Panc1 (cell line): Measurements from ENCODE around the gene JAZF1. TPM values are rescaled to one million over a fixed set of nuclear protein-coding genes. Genes with fewer than 3 reads are reported as not detected.

Source experiments
- ATAC-seq: fragments of 200-7000 bp; cut with Tn5 transposase; 2 replicates; pipeline ENCODE4 v1.9.1; 2020; ENCODE audit warnings: mild to moderate bottlenecking, moderate library complexity
- BruUV-seq: library from RNA; stranded (reverse); fragments of 400-500 nt; replicated peaks from 2 replicates; lab custom pipeline; 2021; lab: Mats Ljungman, UMichigan
- CTCF ChIA-PET: fragments of 300-600 bp; sonication (Branson Sonifier 250); formaldehyde crosslinking; loops from one replicate; lab custom pipeline; 2022; ENCODE audit warnings: antibody characterized with exemption; lab: Charles Lee
- POLR2A ChIA-PET: fragments of 300-600 bp; sonication (Branson Sonifier 250); formaldehyde crosslinking; loops from one replicate; lab custom pipeline; 2022; ENCODE audit warnings: antibody characterized with exemption; lab: Charles Lee
- DNase-seq: peaks from one replicate; pipeline ENCODE4 v3.0.0-alpha.2; 2010; ENCODE audit warnings: low read depth, low spot score
- H3K27ac ChIP-seq: 2 replicates; pipeline ENCODE4 v1.5.1; 2011; ENCODE audit warnings: mild to moderate bottlenecking, low read length, inconsistent platforms
- H3K27me3 ChIP-seq: fragments of 200-500 bp; sonication (Bioruptor generic); 2 replicates; pipeline ENCODE4 v1.6.0; 2014; ENCODE audit warnings: low read length, inconsistent platforms; ENCODE audit not compliant: control insufficient read depth, insufficient read depth
- H3K36me3 ChIP-seq: fragments of 200-500 bp; sonication (Bioruptor generic); 2 replicates; pipeline ENCODE4 v1.5.1; 2014; ENCODE audit warnings: inconsistent platforms, mild to moderate bottlenecking, low read length, moderate library complexity; ENCODE audit not compliant: control insufficient read depth, insufficient read depth
- H3K4me1 ChIP-seq: 2 replicates; pipeline ENCODE4 v1.5.1; 2011; ENCODE audit warnings: inconsistent platforms, mild to moderate bottlenecking, low read length, moderate library complexity; ENCODE audit not compliant: control insufficient read depth, insufficient read depth
- H3K4me3 ChIP-seq, 2 experiments: 2 replicates each; pipeline ENCODE4 v1.5.1; 2011 to 2012; ENCODE audit warnings: low read depth in 2 of 2, low read length in 2 of 2, mild to moderate bottlenecking in 2 of 2, inconsistent platforms in 1 of 2, moderate library complexity in 1 of 2
- H3K9me3 ChIP-seq: fragments of 200-500 bp; sonication (Bioruptor generic); 2 replicates; pipeline ENCODE4 v1.5.1; 2014; ENCODE audit warnings: low read depth, mild to moderate bottlenecking, inconsistent platforms, low read length, moderate library complexity; ENCODE audit not compliant: control insufficient read depth, insufficient read depth
- POLR2AphosphoS5 ChIP-seq: IDR thresholded peaks from 2 replicates; pipeline ENCODE4 v1.6.1; 2012; ENCODE audit warnings: mild to moderate bottlenecking, low read depth, low read length, moderate library complexity
- SIN3A ChIP-seq: IDR thresholded peaks from 2 replicates; pipeline ENCODE4 v1.6.1; 2012; ENCODE audit warnings: low read depth, mild to moderate bottlenecking, low read length, moderate library complexity, borderline replicate concordance; ENCODE audit not compliant: insufficient read depth
- TCF7L2 ChIP-seq: IDR thresholded peaks from 2 replicates; pipeline ENCODE4 v1.6.1; 2011; ENCODE audit warnings: mild to moderate bottlenecking, low read depth, low read length, inconsistent platforms
- in situ Hi-C: cut with HindIII; loops from 2 replicates; pipeline ENCODE4 v1.10.0; 2016; ENCODE audit warnings: low sequenced_read_pairs, low pct_unique_long_range_greater_than_20kb
- intact Hi-C: fragments of 100-400 bp; cut with micrococcal nuclease; formaldehyde crosslinking; loops from one replicate; pipeline ENCODE4 v1.10.0; 2022; ENCODE audit not compliant: unreplicated experiment
- total RNA-seq: library from RNA; stranded (reverse); gene quantifications from one replicate; pipeline ENCODE4 v1.2.1, GENCODE V29; 2021; ENCODE audit not compliant: unreplicated experiment
- TF ChIP-seq, protein P1 (sequence below), 2 experiments: IDR thresholded peaks; 2 replicates each; pipeline ENCODE4 v1.6.1; 2011 to 2012; ENCODE audit warnings: low read depth in 2 of 2, control low read depth in 1 of 2, low read length in 1 of 2, mild to moderate bottlenecking in 1 of 2, moderate library complexity in 1 of 2; ENCODE audit not compliant: insufficient read depth in 1 of 2
- TF ChIP-seq, protein P2 (sequence below): fragments of 450-650 bp; IDR thresholded peaks from 2 replicates; pipeline ENCODE4 v1.5.1; 2017; ENCODE audit warnings: mild to moderate bottlenecking

JAZF1 gene
- total RNA-seq, 1 experiment from 2014 or later: 8.8 TPM

DNA sequence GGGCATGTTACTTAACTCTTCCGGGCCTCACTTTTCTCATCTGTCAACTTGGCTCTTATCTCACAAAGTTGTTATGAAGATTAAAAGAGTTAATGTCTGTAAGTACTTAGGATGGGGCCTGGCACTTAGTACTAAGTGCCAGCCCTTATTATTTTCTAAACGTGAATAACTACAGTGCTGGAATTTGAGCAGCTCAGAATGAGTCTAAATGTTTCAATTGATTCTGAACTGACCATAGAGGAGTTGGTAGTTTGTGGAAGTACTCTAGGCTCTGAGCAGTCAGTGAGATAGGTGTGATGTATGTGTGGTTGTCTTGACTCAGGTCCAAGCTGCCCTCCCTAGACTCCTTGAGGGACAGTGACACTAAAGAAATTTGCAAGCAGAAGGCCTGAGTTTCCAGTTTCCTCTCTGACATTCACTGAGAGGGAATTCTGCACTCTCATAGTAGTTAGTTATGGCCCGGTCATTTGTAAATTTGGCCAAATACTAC lies 18.5 kb upstream of the JAZF1 start:
- ATAC-seq (no peak), DNase-seq (no peak)
- Histone ChIP-seq H3K36me3 (no peaks in the 10 kb centered on the region), H3K4me1 (no peaks in the 10 kb centered on the region), H3K27me3 (peaks cover 10% of the 10 kb centered on the region; the same call in 1 of the 2 replicates), H3K4me3 (no peak overlapping the region), H3K9me3 (no peaks in the 10 kb centered on the region), H3K27ac (no peak overlapping the region)
- in situ Hi-C loops: no loop called here
- no TSS peak for BruUV-seq
- intact Hi-C loops: no loop called here
- TF ChIP-seq, protein P1, sequence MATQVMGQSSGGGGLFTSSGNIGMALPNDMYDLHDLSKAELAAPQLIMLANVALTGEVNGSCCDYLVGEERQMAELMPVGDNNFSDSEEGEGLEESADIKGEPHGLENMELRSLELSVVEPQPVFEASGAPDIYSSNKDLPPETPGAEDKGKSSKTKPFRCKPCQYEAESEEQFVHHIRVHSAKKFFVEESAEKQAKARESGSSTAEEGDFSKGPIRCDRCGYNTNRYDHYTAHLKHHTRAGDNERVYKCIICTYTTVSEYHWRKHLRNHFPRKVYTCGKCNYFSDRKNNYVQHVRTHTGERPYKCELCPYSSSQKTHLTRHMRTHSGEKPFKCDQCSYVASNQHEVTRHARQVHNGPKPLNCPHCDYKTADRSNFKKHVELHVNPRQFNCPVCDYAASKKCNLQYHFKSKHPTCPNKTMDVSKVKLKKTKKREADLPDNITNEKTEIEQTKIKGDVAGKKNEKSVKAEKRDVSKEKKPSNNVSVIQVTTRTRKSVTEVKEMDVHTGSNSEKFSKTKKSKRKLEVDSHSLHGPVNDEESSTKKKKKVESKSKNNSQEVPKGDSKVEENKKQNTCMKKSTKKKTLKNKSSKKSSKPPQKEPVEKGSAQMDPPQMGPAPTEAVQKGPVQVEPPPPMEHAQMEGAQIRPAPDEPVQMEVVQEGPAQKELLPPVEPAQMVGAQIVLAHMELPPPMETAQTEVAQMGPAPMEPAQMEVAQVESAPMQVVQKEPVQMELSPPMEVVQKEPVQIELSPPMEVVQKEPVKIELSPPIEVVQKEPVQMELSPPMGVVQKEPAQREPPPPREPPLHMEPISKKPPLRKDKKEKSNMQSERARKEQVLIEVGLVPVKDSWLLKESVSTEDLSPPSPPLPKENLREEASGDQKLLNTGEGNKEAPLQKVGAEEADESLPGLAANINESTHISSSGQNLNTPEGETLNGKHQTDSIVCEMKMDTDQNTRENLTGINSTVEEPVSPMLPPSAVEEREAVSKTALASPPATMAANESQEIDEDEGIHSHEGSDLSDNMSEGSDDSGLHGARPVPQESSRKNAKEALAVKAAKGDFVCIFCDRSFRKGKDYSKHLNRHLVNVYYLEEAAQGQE (IDR thresholded peaks at IDR 0.05; ENCODE audit: insufficient read depth in 1 of 2, low read depth in 2 of 2, low read length in 1 of 2): no peak
- TF ChIP-seq, protein P2, sequence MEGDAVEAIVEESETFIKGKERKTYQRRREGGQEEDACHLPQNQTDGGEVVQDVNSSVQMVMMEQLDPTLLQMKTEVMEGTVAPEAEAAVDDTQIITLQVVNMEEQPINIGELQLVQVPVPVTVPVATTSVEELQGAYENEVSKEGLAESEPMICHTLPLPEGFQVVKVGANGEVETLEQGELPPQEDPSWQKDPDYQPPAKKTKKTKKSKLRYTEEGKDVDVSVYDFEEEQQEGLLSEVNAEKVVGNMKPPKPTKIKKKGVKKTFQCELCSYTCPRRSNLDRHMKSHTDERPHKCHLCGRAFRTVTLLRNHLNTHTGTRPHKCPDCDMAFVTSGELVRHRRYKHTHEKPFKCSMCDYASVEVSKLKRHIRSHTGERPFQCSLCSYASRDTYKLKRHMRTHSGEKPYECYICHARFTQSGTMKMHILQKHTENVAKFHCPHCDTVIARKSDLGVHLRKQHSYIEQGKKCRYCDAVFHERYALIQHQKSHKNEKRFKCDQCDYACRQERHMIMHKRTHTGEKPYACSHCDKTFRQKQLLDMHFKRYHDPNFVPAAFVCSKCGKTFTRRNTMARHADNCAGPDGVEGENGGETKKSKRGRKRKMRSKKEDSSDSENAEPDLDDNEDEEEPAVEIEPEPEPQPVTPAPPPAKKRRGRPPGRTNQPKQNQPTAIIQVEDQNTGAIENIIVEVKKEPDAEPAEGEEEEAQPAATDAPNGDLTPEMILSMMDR: no peak
- TF ChIP-seq SIN3A (no peak), POLR2AphosphoS5 (no peak), TCF7L2 (no peak)
- ChIA-PET CTCF (no interaction called here), POLR2A (no interaction called here)

DNA sequence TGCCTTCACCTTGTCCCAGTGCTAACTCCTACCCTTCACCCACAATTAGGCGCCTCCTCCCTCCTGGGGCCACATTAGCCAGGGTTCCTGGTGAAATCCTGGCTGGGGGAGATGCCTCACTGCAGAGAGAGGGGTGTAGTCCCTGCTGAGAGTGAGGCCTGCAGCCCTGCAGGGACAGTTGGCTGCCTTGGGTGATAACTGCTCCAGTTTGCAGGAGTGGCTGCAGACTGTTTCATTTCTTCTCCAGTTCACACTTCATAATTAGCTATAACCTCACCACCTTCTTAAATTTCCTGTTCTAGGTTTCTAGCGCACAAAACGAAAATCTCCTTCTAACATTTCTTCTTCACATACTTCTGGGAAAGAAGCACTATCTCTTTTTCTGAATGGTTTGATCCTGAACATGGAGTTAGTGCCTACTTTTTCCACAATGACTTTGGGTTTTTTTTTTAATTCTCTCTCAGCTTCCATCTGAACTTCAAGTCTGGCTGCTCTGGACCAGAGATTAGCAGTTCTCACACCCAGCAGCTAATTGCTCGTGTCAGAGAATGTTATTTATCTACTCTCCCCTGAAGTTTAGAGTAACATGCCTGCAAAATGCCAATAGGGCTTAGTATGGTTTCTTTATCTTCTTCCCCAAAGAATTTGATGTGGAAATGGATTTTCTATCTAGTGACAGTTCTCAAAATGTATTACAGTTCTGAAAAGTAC lies 15.5 kb upstream of the JAZF1 start:
- ChIA-PET POLR2A (no interaction called here), CTCF (interaction anchor here (0.5 kb wide), 1 partner anchor 99 kb away, joined by 5 read pairs; no protein-coding TSS in a partner anchor)
- H3K36me3 ChIP-seq: no peaks in the 10 kb centered on the region
- no peak overlapping the region for H3K27ac ChIP-seq
- in situ Hi-C loops: no loop called here
- intact Hi-C loops: no loop called here
- TF ChIP-seq POLR2AphosphoS5: no peak
- TF ChIP-seq TCF7L2: no peak
- no peak for TF ChIP-seq SIN3A
- TF ChIP-seq, protein P2: no peak
- TF ChIP-seq, protein P1 (IDR thresholded peaks at IDR 0.05; ENCODE audit: insufficient read depth in 1 of 2, low read depth in 2 of 2, low read length in 1 of 2): no peak
- no peak overlapping the region for H3K4me3 ChIP-seq
- ATAC-seq (no peak), DNase-seq (no peak)
- H3K9me3 ChIP-seq: no peaks in the 10 kb centered on the region
- H3K4me1 ChIP-seq: no peaks in the 10 kb centered on the region
- BruUV-seq: no TSS peak
- H3K27me3 ChIP-seq: peaks cover 5% of the 10 kb centered on the region; the same call in 1 of the 2 replicates
